Thyroid gland (tissue), 4 donors: ENCODE data around the gene TMEM9B.

ENCODE experiments used
- CTCF ChIP-seq, 6 experiments: fragments of 200-600 bp in 3 of 6; fragments of 450-650 bp in 3 of 6; sonication (generic) in 3 of 6; IDR thresholded peaks; one replicate each; pipeline ENCODE4 v1.5.1; 2016 to 2019; ENCODE audit warnings: antibody characterized with exemption in 6 of 6, mild to moderate bottlenecking in 2 of 6, inconsistent platforms in 1 of 6, moderate library complexity in 1 of 6
- POLR2A ChIP-seq, 2 donors: fragments of 450-650 bp; IDR thresholded peaks; one replicate each; pipeline ENCODE4 v1.6.1; 2017; ENCODE audit warnings: antibody characterized with exemption in 2 of 2, mild to moderate bottlenecking in 2 of 2, moderate library complexity in 1 of 2

GRCh38 chr11:8911029-8911823, 53.0 kb downstream of the TMEM9B start, which contains the start of gene AKIP1:
- TF ChIP-seq CTCF (IDR thresholded peaks at IDR 0.05) (peak in 1 of 6 experiments; percentile 4), POLR2A (IDR thresholded peaks at IDR 0.05) (peak in 1 of 2 donors; percentile 80)
